ENCODE data around the gene C1orf226. TPM values are rescaled to one million over a fixed set of nuclear protein-coding genes. Genes with fewer than 3 reads are reported as not detected.

The C1orf226 gene
- polyA plus RNA-seq, 1 donor (not counting 4 experiments of a cell fraction or from before 2014, with no cell fraction given) = 0.12 TPM

GRCh38 chr1:162407539-162407938 lies 26.0 kb downstream of the C1orf226 start:
- dilution Hi-C loops (cut with MboI; ENCODE audit: extremely low pct_ligation_motif_present, low sequenced_read_pairs) = no loop called here
- H3K4me2 ChIP-seq (ENCODE audit: control insufficient read depth, extremely low read depth, insufficient read depth, low read depth, low read length) = no peak overlapping the region
- H3K9ac ChIP-seq (ENCODE audit: control insufficient read depth, extremely low read depth, insufficient read depth, low read length) = no peak overlapping the region
- H3K9me1 ChIP-seq (ENCODE audit: control insufficient read depth, extremely low read depth, insufficient read depth, low read length) = no peaks in the 10 kb centered on the region
- no peak overlapping the region for H2AFZ ChIP-seq (ENCODE audit: control insufficient read depth, low read length)
- FAIRE-seq (no peak), DNase-seq (ENCODE audit: low read depth, low spot score) (no peak)
- no peak overlapping the region for H3K4me3 ChIP-seq (ENCODE audit: control insufficient read depth in 2 of 3, extremely low read depth in 1 of 3, insufficient read depth in 2 of 3, low read depth in 1 of 3, low read length in 3 of 3)
- no peaks in the 10 kb centered on the region for H3K9me3 ChIP-seq (ENCODE audit: control insufficient read depth, low read depth, low read length)
- no peaks in the 10 kb centered on the region for H3K79me2 ChIP-seq (ENCODE audit: control insufficient read depth, insufficient read depth, low read length)
- no peak overlapping the region for H3K27ac ChIP-seq (ENCODE audit: control insufficient read depth, insufficient read depth, low read length)
- peaks cover 6% of the 10 kb centered on the region for H3K27me3 ChIP-seq (ENCODE audit: control insufficient read depth, extremely low read depth, insufficient read depth, low read length)
- H3K36me3 ChIP-seq (ENCODE audit: control insufficient read depth in 2 of 2, extremely low read depth in 1 of 2, insufficient read depth in 2 of 2, low read length in 2 of 2) = no peaks in the 10 kb centered on the region
- peaks cover 3% of the 10 kb centered on the region for H3K4me1 ChIP-seq (ENCODE audit: control insufficient read depth, extremely low read depth, insufficient read depth, low read length)
- no peaks in the 10 kb centered on the region for H4K20me1 ChIP-seq (ENCODE audit: control insufficient read depth, extremely low read depth, insufficient read depth, low read length)
- TF ChIP-seq, protein P1, sequence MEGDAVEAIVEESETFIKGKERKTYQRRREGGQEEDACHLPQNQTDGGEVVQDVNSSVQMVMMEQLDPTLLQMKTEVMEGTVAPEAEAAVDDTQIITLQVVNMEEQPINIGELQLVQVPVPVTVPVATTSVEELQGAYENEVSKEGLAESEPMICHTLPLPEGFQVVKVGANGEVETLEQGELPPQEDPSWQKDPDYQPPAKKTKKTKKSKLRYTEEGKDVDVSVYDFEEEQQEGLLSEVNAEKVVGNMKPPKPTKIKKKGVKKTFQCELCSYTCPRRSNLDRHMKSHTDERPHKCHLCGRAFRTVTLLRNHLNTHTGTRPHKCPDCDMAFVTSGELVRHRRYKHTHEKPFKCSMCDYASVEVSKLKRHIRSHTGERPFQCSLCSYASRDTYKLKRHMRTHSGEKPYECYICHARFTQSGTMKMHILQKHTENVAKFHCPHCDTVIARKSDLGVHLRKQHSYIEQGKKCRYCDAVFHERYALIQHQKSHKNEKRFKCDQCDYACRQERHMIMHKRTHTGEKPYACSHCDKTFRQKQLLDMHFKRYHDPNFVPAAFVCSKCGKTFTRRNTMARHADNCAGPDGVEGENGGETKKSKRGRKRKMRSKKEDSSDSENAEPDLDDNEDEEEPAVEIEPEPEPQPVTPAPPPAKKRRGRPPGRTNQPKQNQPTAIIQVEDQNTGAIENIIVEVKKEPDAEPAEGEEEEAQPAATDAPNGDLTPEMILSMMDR (optimal IDR thresholded peaks at IDR 0.05 in 1 of 3, IDR thresholded peaks at IDR 0.05 in 1 of 3, conservative IDR thresholded peaks at IDR 0.05 in 1 of 3; ENCODE audit: extremely low read depth in 1 of 3, insufficient read depth in 2 of 3, low read length in 3 of 3) = no peak
- TF ChIP-seq EZH2 (IDR thresholded peaks at IDR 0.05; ENCODE audit: low read length) = no peak

- no peaks in the 10 kb centered on the region for H3K4me1 ChIP-seq (ENCODE audit: control insufficient read depth, extremely low read depth, insufficient read depth, low read length)
- no peak within 1 kb of the TSS for H3K27ac ChIP-seq (ENCODE audit: control insufficient read depth, insufficient read depth, low read length)
- dilution Hi-C loops (cut with MboI; ENCODE audit: extremely low pct_ligation_motif_present, low sequenced_read_pairs) = no loop called here
- H4K20me1 ChIP-seq (ENCODE audit: control insufficient read depth, extremely low read depth, insufficient read depth, low read length) = no peaks in the 10 kb centered on the region
- no peaks in the 10 kb centered on the region for H3K9me1 ChIP-seq (ENCODE audit: control insufficient read depth, extremely low read depth, insufficient read depth, low read length)
- H3K4me3 ChIP-seq (ENCODE audit: control insufficient read depth in 2 of 3, extremely low read depth in 1 of 3, insufficient read depth in 2 of 3, low read depth in 1 of 3, low read length in 3 of 3) = no peak within 1 kb of the TSS
- H3K9me3 ChIP-seq (ENCODE audit: control insufficient read depth, low read depth, low read length) = no peaks in the 10 kb centered on the region
- no peaks in the 10 kb centered on the region for H3K36me3 ChIP-seq (ENCODE audit: control insufficient read depth in 2 of 2, extremely low read depth in 1 of 2, insufficient read depth in 2 of 2, low read length in 2 of 2)
- no peak for FAIRE-seq
- H3K4me2 ChIP-seq (ENCODE audit: control insufficient read depth, extremely low read depth, insufficient read depth, low read depth, low read length) = no peak within 1 kb of the TSS
- TF ChIP-seq, protein P1 (optimal IDR thresholded peaks at IDR 0.05 in 1 of 3, IDR thresholded peaks at IDR 0.05 in 1 of 3, conservative IDR thresholded peaks at IDR 0.05 in 1 of 3; ENCODE audit: extremely low read depth in 1 of 3, insufficient read depth in 2 of 3, low read length in 3 of 3) = no peak
- DNase-seq (ENCODE audit: low read depth, low spot score) = no peak
- no peaks in the 10 kb centered on the region for H3K79me2 ChIP-seq (ENCODE audit: control insufficient read depth, insufficient read depth, low read length)
- peaks cover 6% of the 10 kb centered on the region for H3K27me3 ChIP-seq (ENCODE audit: control insufficient read depth, extremely low read depth, insufficient read depth, low read length)
- H3K9ac ChIP-seq (ENCODE audit: control insufficient read depth, extremely low read depth, insufficient read depth, low read length) = no peak within 1 kb of the TSS
- H2AFZ ChIP-seq (ENCODE audit: control insufficient read depth, low read length) = no peak within 1 kb of the TSS
Observed at GRCh38 chr1:162412002-162412401, 30.5 kb downstream of the C1orf226 start, which contains the start of gene SH2D1B. SH2D1B (minus strand) TSS chr1:162412136; CDS start chr1:162412016, 120 bp downstream.
